Calu3 (cell line): ENCODE results near the gene CALD1. TPM values are rescaled to one million over a fixed set of nuclear protein-coding genes. Genes with fewer than 3 reads are reported as not detected.

ENCODE experiments used
- BruUV-seq: library from RNA; stranded (reverse); fragments of 400-500 nt; replicated peaks from 2 replicates; lab custom pipeline; 2021; lab: Mats Ljungman, UMichigan
- CTCF ChIA-PET: fragments of 300-600 bp; sonication (Branson Sonifier 250); formaldehyde crosslinking; loops from one replicate; lab custom pipeline; 2022; ENCODE audit warnings: antibody characterized with exemption; lab: Charles Lee
- DNase-seq: peaks from one replicate; pipeline ENCODE4 v3.0.0; 2022
- H3K27ac Mint-ChIP-seq: one replicate; pipeline ENCODE4 v1.8.0; 2022; ENCODE audit warnings: mixed read lengths; ENCODE audit not compliant: unreplicated experiment
- H3K27me3 Mint-ChIP-seq: one replicate; pipeline ENCODE4 v1.8.0; 2022; ENCODE audit warnings: mixed read lengths; ENCODE audit not compliant: unreplicated experiment
- H3K36me3 Mint-ChIP-seq: one replicate; pipeline ENCODE4 v1.8.0; 2022; ENCODE audit warnings: mild to moderate bottlenecking, moderate library complexity, mixed read lengths; ENCODE audit not compliant: insufficient read depth, unreplicated experiment
- H3K4me1 Mint-ChIP-seq: one replicate; pipeline ENCODE4 v1.8.0; 2022; ENCODE audit warnings: mild to moderate bottlenecking, low read depth, mixed read lengths; ENCODE audit not compliant: unreplicated experiment
- H3K4me3 Mint-ChIP-seq: one replicate; pipeline ENCODE4 v1.8.0; 2022; ENCODE audit warnings: mild to moderate bottlenecking, low read depth, moderate library complexity, mixed read lengths; ENCODE audit not compliant: unreplicated experiment
- H3K9me3 Mint-ChIP-seq: one replicate; pipeline ENCODE4 v1.8.0; 2022; ENCODE audit warnings: low read depth, mixed read lengths; ENCODE audit not compliant: unreplicated experiment
- intact Hi-C: fragments of 100-400 bp; cut with micrococcal nuclease; formaldehyde crosslinking; loops from one replicate; pipeline ENCODE4 v1.10.0; 2022; ENCODE audit not compliant: unreplicated experiment
- total RNA-seq: library from RNA; stranded (reverse); gene quantifications from 2 replicates; pipeline ENCODE4 v1.2.3, GENCODE V29; 2022
- TF ChIP-seq, protein P1 (sequence below): fragments of 200-600 bp; IDR thresholded peaks from one replicate; pipeline ENCODE4 v1.8.0; 2022; ENCODE audit warnings: antibody characterized with exemption; ENCODE audit not compliant: unreplicated experiment

Gene CALD1
- total RNA-seq, 1 experiment from 2014 or later = 9.3 TPM

DNA sequence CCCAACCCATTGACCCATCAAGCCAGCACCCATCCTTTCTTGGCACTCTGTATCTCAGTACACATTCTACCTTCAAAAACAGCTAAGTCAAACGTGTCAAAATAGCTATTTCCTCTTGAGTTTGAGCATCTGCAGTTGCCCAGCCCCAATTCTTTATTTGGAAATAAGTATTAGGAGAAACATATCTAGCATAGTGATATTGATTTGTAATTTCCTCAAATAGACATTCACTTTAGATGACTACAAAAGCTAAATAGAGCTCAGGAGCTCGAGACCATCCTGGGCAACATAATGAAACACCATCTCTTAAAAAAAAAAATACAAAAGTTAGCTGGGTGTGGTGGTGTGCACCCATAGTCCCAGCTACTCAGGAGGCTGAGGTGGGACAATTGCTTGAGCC is 147.6 kb downstream of the CALD1 start:
- BruUV-seq = no TSS peak
- H3K4me3 Mint-ChIP-seq = no peak overlapping the region
- H3K36me3 Mint-ChIP-seq = no peaks in the 10 kb centered on the region
- H3K9me3 Mint-ChIP-seq = peaks cover 5% of the 10 kb centered on the region
- H3K4me1 Mint-ChIP-seq = no peaks in the 10 kb centered on the region
- no peak for DNase-seq
- H3K27ac Mint-ChIP-seq = no peak overlapping the region
- TF ChIP-seq, protein P1, sequence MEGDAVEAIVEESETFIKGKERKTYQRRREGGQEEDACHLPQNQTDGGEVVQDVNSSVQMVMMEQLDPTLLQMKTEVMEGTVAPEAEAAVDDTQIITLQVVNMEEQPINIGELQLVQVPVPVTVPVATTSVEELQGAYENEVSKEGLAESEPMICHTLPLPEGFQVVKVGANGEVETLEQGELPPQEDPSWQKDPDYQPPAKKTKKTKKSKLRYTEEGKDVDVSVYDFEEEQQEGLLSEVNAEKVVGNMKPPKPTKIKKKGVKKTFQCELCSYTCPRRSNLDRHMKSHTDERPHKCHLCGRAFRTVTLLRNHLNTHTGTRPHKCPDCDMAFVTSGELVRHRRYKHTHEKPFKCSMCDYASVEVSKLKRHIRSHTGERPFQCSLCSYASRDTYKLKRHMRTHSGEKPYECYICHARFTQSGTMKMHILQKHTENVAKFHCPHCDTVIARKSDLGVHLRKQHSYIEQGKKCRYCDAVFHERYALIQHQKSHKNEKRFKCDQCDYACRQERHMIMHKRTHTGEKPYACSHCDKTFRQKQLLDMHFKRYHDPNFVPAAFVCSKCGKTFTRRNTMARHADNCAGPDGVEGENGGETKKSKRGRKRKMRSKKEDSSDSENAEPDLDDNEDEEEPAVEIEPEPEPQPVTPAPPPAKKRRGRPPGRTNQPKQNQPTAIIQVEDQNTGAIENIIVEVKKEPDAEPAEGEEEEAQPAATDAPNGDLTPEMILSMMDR = no peak
- intact Hi-C loops = no loop called here
- CTCF ChIA-PET = interaction anchor here (0.8 kb wide), 1 partner anchor 41 kb away, joined by 3 read pairs; no protein-coding TSS in a partner anchor
- no peaks in the 10 kb centered on the region for H3K27me3 Mint-ChIP-seq

DNA sequence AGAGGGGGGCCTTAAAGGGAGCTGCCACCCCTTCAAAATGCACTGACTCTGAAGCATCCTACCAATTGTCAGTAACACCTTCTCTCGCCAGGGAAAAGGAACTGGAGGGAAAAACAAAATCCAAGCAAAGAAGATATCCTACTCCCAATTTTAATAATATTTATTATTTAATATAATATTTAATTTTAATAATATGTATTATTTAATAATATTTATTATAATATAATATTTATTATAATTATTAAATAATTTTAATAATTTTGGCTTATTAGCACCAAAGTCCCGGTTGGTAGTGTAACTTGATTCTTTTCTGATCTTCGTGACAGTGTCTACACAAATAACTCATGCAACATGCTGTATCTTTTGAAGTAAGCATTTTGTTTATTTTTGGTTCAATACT is 148.3 kb downstream of the CALD1 start:
- CTCF ChIA-PET = interaction anchor here (0.8 kb wide), 1 partner anchor 42 kb away, joined by 3 read pairs; no protein-coding TSS in a partner anchor
- intact Hi-C loops = no loop called here
- H3K27ac Mint-ChIP-seq = no peak overlapping the region

GRCh38 chr7:134928554-134928953 is 149.1 kb downstream of the CALD1 start:
- CTCF ChIA-PET = no interaction called here
- H3K4me3 Mint-ChIP-seq = no peak overlapping the region
- TF ChIP-seq, protein P1 = no peak
- no TSS peak for BruUV-seq
- H3K36me3 Mint-ChIP-seq = no peaks in the 10 kb centered on the region
- DNase-seq = no peak
- peaks cover 5% of the 10 kb centered on the region for H3K9me3 Mint-ChIP-seq
- no peaks in the 10 kb centered on the region for H3K27me3 Mint-ChIP-seq
- no peak overlapping the region for H3K27ac Mint-ChIP-seq
- intact Hi-C loops = no loop called here
- H3K4me1 Mint-ChIP-seq = no peaks in the 10 kb centered on the region

More for the DNA sequence above, 148.3 kb downstream of the CALD1 start:
- Mint-ChIP-seq H3K4me3 (no peak overlapping the region), H3K27me3 (no peaks in the 10 kb centered on the region), H3K9me3 (peaks cover 5% of the 10 kb centered on the region), H3K4me1 (no peaks in the 10 kb centered on the region), H3K36me3 (no peaks in the 10 kb centered on the region)
- no peak for DNase-seq
- no TSS peak for BruUV-seq
- TF ChIP-seq, protein P1 = no peak

DNA sequence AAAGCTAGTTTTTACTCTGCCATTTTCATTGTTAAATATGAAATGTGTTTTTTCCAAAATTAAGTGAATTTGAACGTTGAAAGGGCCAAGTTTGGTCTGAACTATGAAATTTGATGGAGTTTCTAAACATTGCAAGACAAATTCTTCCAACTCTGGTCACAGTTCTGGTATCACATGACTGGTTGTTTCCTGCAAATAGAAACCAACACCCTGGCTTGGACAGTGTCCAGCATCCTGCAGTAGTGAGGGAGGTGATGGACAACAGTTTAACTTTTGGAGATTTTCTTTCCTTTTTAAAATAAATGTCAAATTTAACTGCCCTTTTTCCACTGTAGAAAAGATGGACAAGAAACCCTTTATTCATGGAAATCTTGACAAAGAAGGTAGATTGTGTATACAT is 152.1 kb downstream of the CALD1 start:
- DNase-seq = no peak
- Mint-ChIP-seq H3K9me3 (no peaks in the 10 kb centered on the region), H3K36me3 (no peaks in the 10 kb centered on the region), H3K4me3 (no peak overlapping the region), H3K27me3 (no peaks in the 10 kb centered on the region), H3K27ac (no peak overlapping the region), H3K4me1 (no peaks in the 10 kb centered on the region)
- TF ChIP-seq, protein P1 = no peak
- CTCF ChIA-PET = no interaction called here
- no TSS peak for BruUV-seq
- intact Hi-C loops = no loop called here
